ENCODE results near the gene SOS2.
"Not testable (repeated sequence)": the region's sequence is repeated elsewhere in the genome, so short reads cannot be mapped to it uniquely, and the experiment has no call there.

The SOS2 gene

GRCh38 chr14:50086321-50086711, 145.1 kb downstream of the SOS2 start:
- H3K4me3 ChIP-seq (replicated peaks in 1 of 2; ENCODE audit: low read depth in 2 of 2, low read length in 2 of 2): no peak overlapping the region
- no peak for DNase-seq (ENCODE audit: low read depth in 2 of 2)
- TF ChIP-seq, protein P1, sequence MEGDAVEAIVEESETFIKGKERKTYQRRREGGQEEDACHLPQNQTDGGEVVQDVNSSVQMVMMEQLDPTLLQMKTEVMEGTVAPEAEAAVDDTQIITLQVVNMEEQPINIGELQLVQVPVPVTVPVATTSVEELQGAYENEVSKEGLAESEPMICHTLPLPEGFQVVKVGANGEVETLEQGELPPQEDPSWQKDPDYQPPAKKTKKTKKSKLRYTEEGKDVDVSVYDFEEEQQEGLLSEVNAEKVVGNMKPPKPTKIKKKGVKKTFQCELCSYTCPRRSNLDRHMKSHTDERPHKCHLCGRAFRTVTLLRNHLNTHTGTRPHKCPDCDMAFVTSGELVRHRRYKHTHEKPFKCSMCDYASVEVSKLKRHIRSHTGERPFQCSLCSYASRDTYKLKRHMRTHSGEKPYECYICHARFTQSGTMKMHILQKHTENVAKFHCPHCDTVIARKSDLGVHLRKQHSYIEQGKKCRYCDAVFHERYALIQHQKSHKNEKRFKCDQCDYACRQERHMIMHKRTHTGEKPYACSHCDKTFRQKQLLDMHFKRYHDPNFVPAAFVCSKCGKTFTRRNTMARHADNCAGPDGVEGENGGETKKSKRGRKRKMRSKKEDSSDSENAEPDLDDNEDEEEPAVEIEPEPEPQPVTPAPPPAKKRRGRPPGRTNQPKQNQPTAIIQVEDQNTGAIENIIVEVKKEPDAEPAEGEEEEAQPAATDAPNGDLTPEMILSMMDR (IDR thresholded peaks at IDR 0.05; ENCODE audit: low read depth, low read length): no peak

GRCh38 chr14:50085570-50086320, 145.6 kb downstream of the SOS2 start:
- TF ChIP-seq, protein P1 (IDR thresholded peaks at IDR 0.05; ENCODE audit: low read depth, low read length): no peak
- no peak overlapping the region for H3K4me3 ChIP-seq (replicated peaks in 1 of 2; ENCODE audit: low read depth in 2 of 2, low read length in 2 of 2)
- peak; percentile 21 to 79 for DNase-seq (ENCODE audit: low read depth in 2 of 2)

DNA sequence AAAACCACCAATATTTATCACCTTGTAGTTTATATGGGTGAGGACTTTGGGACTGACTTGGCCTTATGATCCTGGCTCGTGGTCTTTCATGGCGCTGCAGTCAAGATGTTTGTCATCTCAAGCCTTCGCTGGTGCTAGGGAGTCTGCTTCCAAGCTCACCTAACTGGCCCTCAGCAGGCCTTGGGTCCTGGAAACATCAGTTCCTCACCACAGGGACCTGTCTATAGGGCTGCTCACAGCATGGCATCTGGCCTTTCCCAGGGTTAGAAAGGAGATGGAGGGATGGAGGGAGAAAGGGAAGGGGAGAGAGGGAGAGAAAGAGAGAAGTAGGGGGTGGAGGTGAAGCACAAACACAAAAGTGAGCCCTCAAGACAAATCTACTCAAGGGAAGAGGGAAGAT, 146.7 kb downstream of the SOS2 start:
- no peak for DNase-seq (ENCODE audit: low read depth in 2 of 2)
- no peak overlapping the region for H3K4me3 ChIP-seq (replicated peaks in 1 of 2; ENCODE audit: low read depth in 2 of 2, low read length in 2 of 2)
- TF ChIP-seq, protein P1 (IDR thresholded peaks at IDR 0.05; ENCODE audit: low read depth, low read length): no peak

DNA sequence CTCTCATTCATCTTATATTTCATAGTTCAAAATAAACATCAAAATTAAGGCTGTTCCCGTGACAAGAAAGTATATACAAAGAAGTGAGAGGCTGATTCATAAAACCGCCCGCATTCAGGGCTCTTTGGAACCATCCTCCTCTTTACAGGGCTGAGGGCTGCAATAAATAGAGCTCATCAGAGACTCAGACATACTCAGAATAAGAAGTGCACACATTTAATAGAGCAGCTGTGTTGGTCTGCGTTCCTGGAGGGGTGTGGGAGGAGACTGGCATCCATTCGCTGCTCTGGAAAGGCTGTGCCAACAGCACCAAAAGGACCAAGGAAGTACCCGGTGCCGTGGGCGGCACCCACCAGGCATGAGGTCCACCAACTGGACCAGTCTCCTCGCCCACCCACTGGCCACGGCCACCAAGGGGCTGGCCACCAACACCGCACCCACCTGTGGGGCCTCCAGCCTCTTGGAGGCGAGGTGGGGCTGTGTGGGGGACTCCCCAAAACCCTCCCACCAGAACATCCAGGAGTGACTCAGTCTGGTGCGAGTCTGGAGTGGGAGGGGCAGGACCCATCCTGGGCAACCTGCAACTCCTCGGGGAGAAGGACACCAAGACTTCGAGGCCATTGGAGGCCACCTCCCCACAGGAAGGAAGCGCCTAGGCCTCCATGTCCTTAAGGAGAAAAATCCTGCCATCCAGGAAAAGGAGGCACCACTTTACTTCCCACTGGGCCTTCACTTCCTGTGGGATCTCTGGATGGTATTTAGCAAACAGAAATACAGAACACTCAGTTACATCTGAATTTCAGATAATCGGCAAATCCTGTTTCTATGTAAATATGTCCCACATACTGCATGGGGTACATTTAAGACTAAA, 147.7 kb downstream of the SOS2 start:
- no peak for DNase-seq (ENCODE audit: low read depth in 2 of 2)
- TF ChIP-seq, protein P1 (IDR thresholded peaks at IDR 0.05; ENCODE audit: low read depth, low read length): no peak
- H3K4me3 ChIP-seq (replicated peaks in 1 of 2; ENCODE audit: low read depth in 2 of 2, low read length in 2 of 2): no peak overlapping the region

GRCh38 chr14:50082784-50083466, 148.5 kb downstream of the SOS2 start:
- DNase-seq (ENCODE audit: low read depth in 2 of 2): no peak
- TF ChIP-seq, protein P1 (IDR thresholded peaks at IDR 0.05; ENCODE audit: low read depth, low read length): no peak
- H3K4me3 ChIP-seq (replicated peaks in 1 of 2; ENCODE audit: low read depth in 2 of 2, low read length in 2 of 2): no peak overlapping the region

DNA sequence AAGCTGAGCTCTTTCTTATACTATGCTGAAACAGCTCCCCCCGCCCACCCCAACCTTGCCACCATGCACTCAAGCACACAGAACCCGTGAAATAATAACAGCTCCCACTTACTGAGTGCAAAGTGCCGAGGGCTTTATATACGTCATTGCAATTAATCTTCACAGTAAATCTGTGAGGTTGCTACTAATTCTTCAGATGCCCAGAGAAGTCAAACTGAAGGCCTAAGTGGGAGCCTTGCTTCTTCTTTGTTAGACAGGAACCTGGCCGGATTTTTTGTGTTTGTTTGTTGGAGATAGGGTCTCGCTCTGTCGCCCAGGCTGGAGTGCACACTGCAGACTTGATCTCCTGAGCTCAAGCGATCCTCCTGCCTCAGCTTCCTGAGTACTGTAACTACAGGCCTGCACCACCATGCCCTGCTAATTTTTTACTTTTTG, 149.1 kb downstream of the SOS2 start:
- TF ChIP-seq, protein P1 (IDR thresholded peaks at IDR 0.05; ENCODE audit: low read depth, low read length): no peak
- no peak for DNase-seq (ENCODE audit: low read depth in 2 of 2)

GRCh38 chr14:50079103-50079502, 152.3 kb downstream of the SOS2 start:
- not testable (repeated sequence) for H3K4me3 ChIP-seq (replicated peaks in 1 of 2; ENCODE audit: low read depth in 2 of 2, low read length in 2 of 2); DNase-seq (ENCODE audit: low read depth in 2 of 2)

More for the DNA sequence above, 149.1 kb downstream of the SOS2 start:
- H3K4me3 ChIP-seq (replicated peaks in 1 of 2; ENCODE audit: low read depth in 2 of 2, low read length in 2 of 2): no peak overlapping the region

GRCh38 chr14:50073663-50074062, 157.7 kb downstream of the SOS2 start:
- DNase-seq (ENCODE audit: low read depth in 2 of 2); H3K4me3 ChIP-seq (replicated peaks in 1 of 2; ENCODE audit: low read depth in 2 of 2, low read length in 2 of 2): not testable (repeated sequence)

Data from cardiac fibroblast (primary cell).